ENCODE measurements around the gene PLK3. TPM values are rescaled to one million over a fixed set of nuclear protein-coding genes. Genes with fewer than 3 reads are reported as not detected.
"Not testable (repeated sequence)": the region's sequence is repeated elsewhere in the genome, so short reads cannot be mapped to it uniquely, and the experiment has no call there.

PLK3 gene
- total RNA-seq, 3 donors from 2014 or later (not counting 1 experiment from before 2014, with no cell fraction given), result 39.5 to 89.2 (median 78.1) TPM

- Histone ChIP-seq H3K27me3 (ENCODE audit: control insufficient read depth, insufficient read depth, low read length) (no peaks in the 10 kb centered on the region), H3K4me1 (ENCODE audit: control insufficient read depth, insufficient read depth, low read length) (peaks cover 31% of the 10 kb centered on the region), H3K27ac (ENCODE audit: low read length) (no peak within 1 kb of the TSS), H3K4me3 (ENCODE audit: low read length) (no peak within 1 kb of the TSS), H3K9me3 (ENCODE audit: control insufficient read depth, insufficient read depth, low read length) (no peaks in the 10 kb centered on the region), H3K36me3 (ENCODE audit: control insufficient read depth, insufficient read depth, low read length) (no peaks in the 10 kb centered on the region)
- ATAC-seq (no peak), DNase-seq (no peak)
- intact Hi-C loops (cut with micrococcal nuclease), result loop anchor here (5.0 kb wide), 1 partner anchor 49 kb away; no protein-coding TSS in a partner anchor
- Mint-ChIP-seq H3K27ac (no peak within 1 kb of the TSS), H3K27me3 (ENCODE audit: low read depth in 2 of 2) (no peaks in the 10 kb centered on the region), H3K9me3 (no peaks in the 10 kb centered on the region), H3K4me1 (peaks cover 21 to 25% of the 10 kb centered on the region in 2 donors), H3K36me3 (no peaks in the 10 kb centered on the region), H3K4me3 (no peak within 1 kb of the TSS)
- no peak for TF ChIP-seq CTCF (IDR thresholded peaks at IDR 0.05)
- WGBS (ENCODE audit: insufficient coverage), result 89% methylated on average over 9 of the region's 9 CpGs
Measured at GRCh38 chr1:44788120-44788860, 11.9 kb upstream of the PLK3 start, which contains the start of gene BEST4. Gene BEST4, minus strand, starts transcription at chr1:44788170. Its CDS starts 465 bp downstream, at chr1:44787705.

- Mint-ChIP-seq H3K36me3 (no peaks in the 10 kb centered on the region), H3K27ac (no peak overlapping the region), H3K9me3 (no peaks in the 10 kb centered on the region), H3K4me1 (peaks cover 0 to 10% of the 10 kb centered on the region in 2 donors), H3K4me3 (no peak overlapping the region), H3K27me3 (ENCODE audit: low read depth in 2 of 2) (no peaks in the 10 kb centered on the region)
- ATAC-seq (no peak), DNase-seq (no peak)
- no peaks in the 10 kb centered on the region for H3K9me3 ChIP-seq (ENCODE audit: control insufficient read depth, insufficient read depth, low read length)
- H3K27me3 ChIP-seq (ENCODE audit: control insufficient read depth, insufficient read depth, low read length), result no peaks in the 10 kb centered on the region
- TF ChIP-seq CTCF (IDR thresholded peaks at IDR 0.05), result no peak
- no peak overlapping the region for H3K27ac ChIP-seq (ENCODE audit: low read length)
- no peaks in the 10 kb centered on the region for H3K36me3 ChIP-seq (ENCODE audit: control insufficient read depth, insufficient read depth, low read length)
- no peak overlapping the region for H3K4me3 ChIP-seq (ENCODE audit: low read length)
- H3K4me1 ChIP-seq (ENCODE audit: control insufficient read depth, insufficient read depth, low read length), result peaks cover 7% of the 10 kb centered on the region
- intact Hi-C loops (cut with micrococcal nuclease), result no loop called here
- WGBS (ENCODE audit: insufficient coverage), result 74% methylated on average over 7 of the region's 7 CpGs
Measured at GRCh38 chr1:44790968-44791801, 9.0 kb upstream of the PLK3 start.

DNA sequence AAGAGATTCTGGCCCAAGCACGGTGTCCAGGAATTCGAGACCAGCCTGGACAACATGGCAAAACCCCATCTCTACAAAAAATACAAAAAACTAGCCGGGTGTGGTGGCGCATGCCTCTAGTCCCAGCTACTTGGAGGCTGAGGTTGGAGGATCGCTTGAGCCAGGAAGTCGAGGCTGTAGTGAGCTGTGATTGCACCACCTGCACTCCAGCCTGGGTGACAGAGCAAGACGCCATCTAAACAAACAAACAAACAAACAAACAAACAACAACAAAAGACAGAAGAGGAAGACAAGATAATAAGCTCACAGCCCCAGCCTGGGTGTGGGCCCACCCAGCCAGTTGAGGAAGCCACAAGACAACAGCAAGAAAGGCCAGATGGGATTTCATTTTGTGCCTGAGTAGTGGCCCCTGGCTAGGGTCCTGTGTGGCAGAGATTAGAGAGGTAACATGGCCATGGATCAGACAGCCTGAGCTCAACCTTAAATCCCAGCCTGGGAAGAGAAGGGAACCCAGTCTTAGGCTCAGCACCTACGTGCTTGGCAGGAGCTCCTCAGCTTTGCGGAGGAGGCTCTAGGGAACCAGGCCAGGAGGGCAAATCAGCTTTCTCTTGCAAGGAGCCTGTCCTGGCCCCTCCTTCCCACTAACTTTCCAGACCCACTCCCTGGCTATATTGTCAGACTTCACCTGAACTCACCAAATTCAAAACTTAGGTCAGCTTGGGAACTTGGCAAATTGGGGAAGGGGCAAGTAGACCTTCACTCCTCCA, 7.3 kb upstream of the PLK3 start:
- Histone ChIP-seq H3K27ac (ENCODE audit: low read length) (no peak overlapping the region), H3K4me1 (ENCODE audit: control insufficient read depth, insufficient read depth, low read length) (no peaks in the 10 kb centered on the region), H3K36me3 (ENCODE audit: control insufficient read depth, insufficient read depth, low read length) (no peaks in the 10 kb centered on the region), H3K9me3 (ENCODE audit: control insufficient read depth, insufficient read depth, low read length) (no peaks in the 10 kb centered on the region), H3K4me3 (ENCODE audit: low read length) (no peak overlapping the region), H3K27me3 (ENCODE audit: control insufficient read depth, insufficient read depth, low read length) (no peaks in the 10 kb centered on the region)
- no peak for TF ChIP-seq CTCF (IDR thresholded peaks at IDR 0.05)
- H3K27ac Mint-ChIP-seq, result no peak overlapping the region
- H3K4me3 Mint-ChIP-seq, result no peak overlapping the region
- ATAC-seq, result no peak
- no peaks in the 10 kb centered on the region for H3K27me3 Mint-ChIP-seq (ENCODE audit: low read depth in 2 of 2)
- H3K36me3 Mint-ChIP-seq, result no peaks in the 10 kb centered on the region
- intact Hi-C loops (cut with micrococcal nuclease), result no loop called here
- peaks cover 0 to 5% of the 10 kb centered on the region in 2 donors for H3K4me1 Mint-ChIP-seq
- no peak for DNase-seq
- H3K9me3 Mint-ChIP-seq, result no peaks in the 10 kb centered on the region
- WGBS (ENCODE audit: insufficient coverage), result 93% methylated on average over 9 of the region's 9 CpGs

- H3K27me3 ChIP-seq (ENCODE audit: control insufficient read depth, insufficient read depth, low read length); H3K4me3 Mint-ChIP-seq; ATAC-seq; H3K4me3 ChIP-seq (ENCODE audit: low read length); H3K27ac ChIP-seq (ENCODE audit: low read length); H3K27me3 Mint-ChIP-seq (ENCODE audit: low read depth in 2 of 2); H3K36me3 Mint-ChIP-seq; H3K36me3 ChIP-seq (ENCODE audit: control insufficient read depth, insufficient read depth, low read length); H3K9me3 ChIP-seq (ENCODE audit: control insufficient read depth, insufficient read depth, low read length); intact Hi-C loops (cut with micrococcal nuclease); DNase-seq; H3K9me3 Mint-ChIP-seq: not testable (repeated sequence)
- 95% methylated on average over 6 of the region's 8 CpGs for WGBS (ENCODE audit: insufficient coverage)
- peaks cover 5 to 25% of the 10 kb centered on the region in 2 donors for H3K4me1 Mint-ChIP-seq
- H3K4me1 ChIP-seq (ENCODE audit: control insufficient read depth, insufficient read depth, low read length), result peaks cover 28% of the 10 kb centered on the region
- peak overlapping the region in 1 of 2 donors; percentile 66 for H3K27ac Mint-ChIP-seq
Measured at GRCh38 chr1:44797886-44798285, 2.3 kb upstream of the PLK3 start.

Data from natural killer cell (primary cell).